GM18499 (cell line): ENCODE data around the gene AK5.

Experiments
- ATAC-seq: cut with Tn5 transposase; IDR thresholded peaks from one replicate; pipeline ENCODE4 v1.9.1; 2021; ENCODE audit warnings: moderate number of reproducible peaks; ENCODE audit not compliant: insufficient read depth, unreplicated experiment

Gene AK5

DNA sequence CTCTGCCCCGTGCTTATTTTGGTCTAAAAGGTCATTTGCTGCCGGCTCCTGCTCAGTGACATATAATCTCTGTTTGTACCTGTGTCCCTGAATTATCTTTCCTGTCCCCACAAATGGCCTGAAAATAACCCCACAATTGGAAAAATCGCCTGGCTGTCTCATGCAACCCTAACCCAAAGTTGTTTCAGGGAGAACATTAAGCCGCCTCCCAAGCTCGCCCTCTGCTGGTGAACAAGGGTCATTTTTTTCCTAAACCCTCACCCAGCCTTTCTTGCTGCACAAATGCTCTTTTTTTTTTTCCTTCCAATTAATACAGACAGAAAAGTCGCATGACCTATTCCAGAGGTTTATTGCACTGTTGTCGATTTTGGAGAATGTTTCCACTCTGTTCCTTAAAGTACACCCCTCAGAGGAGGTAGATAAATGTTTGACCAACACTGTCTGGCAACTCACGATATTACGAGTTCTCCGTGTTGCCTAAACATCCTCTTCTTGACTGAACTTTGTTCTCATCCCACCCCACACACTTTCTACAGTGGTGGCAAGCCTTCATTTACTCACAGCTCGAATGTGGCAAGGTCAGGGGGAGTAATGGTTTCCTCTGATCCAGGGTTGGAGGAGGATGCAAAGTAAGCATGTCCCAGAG, 252.0 kb downstream of the AK5 start:
- no peak for ATAC-seq

DNA sequence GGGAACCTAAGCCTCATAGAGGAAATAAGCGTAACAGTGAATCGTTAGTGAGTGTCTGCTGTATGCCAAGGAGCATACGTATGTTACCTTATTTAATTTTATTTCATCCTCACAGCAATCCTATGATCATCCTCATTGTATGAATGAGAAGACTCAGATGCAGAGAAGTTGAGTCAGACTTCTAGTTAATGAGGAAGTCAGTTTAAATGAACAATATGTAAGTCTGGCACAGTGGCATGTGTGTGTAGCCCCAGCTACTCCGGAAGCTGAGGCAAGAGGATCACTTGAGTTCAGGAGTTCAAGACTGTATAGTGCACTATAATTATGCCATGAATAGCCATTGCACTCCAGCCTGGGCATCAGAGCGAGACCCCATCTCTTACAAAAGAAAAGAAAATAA, 252.6 kb downstream of the AK5 start:
- no peak for ATAC-seq

DNA sequence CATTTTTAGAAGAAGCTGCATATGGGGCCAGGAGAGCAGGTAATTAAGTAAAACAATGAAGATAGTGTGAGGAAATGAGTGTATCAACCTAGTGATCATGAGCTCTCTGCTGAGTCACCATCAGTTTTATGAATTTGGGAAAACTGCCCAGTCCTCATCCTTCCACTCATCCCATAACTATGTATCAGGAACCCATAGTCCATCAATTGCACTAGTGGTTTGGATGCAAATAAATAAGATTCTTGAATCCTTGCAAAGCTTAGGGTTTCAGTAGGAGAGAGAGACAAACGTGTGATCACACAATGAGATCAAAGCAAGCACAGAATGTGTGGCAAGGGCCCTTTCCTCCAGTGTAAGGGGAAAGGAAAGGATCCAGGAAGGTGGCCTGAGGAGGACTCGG, 255.0 kb downstream of the AK5 start:
- no peak for ATAC-seq

DNA sequence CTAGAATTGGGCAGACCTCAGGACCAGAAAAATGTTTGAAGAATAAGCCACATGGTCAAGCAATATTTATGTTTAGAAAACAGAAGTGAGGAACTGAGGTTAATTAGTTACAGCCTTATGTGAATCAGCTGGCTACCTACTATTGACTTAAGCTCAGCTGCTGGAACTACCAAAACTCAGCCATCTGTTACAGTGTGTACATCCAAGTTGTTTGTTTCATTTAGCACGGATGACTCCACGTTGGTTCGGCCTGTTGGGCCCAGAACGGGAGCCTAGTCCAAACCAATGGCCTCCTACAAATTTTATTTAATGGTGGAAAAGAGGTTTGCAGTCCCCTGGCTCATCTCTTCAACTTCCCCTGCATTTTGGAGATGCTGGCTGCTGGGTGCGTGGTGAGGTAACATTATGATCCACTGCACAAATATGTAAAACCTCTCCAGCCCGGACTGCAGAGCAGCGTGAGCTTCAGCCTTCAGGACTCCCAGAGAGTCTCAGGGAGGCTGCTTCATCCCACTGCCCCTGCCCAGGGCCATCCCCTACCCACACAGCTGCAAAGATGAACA, 257.2 kb downstream of the AK5 start:
- ATAC-seq: peak; percentile 54

DNA sequence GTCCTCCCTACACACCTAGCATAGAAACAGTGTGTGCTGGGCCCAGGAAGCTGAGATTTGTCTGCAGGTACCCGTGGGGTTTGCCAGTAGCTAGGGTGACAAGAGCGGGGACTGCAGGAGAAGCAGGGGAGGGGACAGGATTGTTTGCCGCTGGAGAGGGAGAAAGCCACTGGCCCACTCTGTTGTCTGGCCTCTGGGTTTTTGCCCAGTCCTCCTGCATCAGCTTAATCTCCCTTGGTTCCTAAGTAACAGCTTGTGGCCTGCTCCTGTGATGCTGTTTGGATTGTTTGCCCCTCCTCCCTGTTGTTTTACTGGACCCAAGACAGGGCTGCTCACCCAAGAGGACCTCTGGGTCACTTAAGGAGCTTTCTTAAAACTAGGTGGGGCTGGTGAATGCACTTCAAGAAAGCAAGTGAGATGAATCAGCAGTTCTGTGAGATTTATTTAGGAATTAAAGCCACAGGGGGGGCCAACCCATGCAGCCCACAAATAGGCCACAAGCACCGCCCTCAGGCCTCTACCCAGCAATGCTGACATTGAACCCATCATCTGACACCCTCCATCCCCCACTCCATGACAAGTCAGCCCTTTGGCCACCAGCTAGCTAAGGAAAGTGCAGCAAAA, 257.8 kb downstream of the AK5 start:
- no peak for ATAC-seq

DNA sequence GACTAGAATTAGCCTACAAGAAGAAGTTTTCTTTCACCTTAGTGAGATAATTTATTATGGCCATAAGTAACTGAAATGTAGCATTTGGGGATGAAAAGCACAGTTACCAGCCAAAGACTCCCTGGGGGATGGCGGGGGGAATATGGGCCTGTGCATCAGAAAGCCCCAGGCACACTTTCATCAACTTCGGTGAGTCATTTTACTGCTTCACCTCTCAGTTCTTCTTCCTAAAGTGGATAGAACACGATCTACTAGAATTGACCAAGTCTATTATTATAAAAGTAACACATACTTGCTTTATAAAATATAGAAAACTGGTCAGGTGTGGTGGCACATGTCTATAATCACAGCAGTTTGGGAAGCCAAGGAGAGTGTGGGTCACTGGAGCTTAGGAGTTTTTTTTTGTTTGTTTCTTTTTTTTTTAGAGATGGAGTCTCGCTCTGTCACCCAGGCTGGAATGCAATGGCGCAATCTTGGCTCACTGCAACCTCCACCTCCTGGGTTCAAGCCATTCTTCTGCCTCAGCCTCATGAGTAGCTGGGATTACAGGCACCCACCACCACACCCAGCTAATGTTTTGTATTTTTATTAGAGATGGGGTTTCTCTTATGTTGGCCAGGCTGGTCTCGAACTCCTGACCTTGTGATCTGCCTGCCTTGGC, 258.8 kb downstream of the AK5 start:
- ATAC-seq: no peak

DNA sequence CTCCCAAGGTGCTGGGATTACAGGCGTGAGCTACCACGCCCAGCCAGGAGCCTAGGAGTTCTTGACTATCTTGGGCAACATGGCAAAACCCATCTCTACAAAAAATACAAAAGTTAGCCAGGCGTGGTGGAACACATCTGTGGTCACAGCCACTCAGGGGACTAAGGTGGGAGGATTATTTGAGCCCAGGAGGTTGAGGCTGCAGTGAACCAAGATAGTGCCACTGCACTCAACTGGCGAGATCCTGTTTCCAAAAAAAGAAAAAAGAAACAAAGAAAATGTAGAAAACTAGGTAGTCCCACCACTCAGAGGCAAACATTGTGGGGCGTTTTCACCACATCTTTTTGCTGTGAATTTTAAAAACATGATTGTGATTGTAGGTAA, 259.3 kb downstream of the AK5 start:
- peak; percentile 28 for ATAC-seq

DNA sequence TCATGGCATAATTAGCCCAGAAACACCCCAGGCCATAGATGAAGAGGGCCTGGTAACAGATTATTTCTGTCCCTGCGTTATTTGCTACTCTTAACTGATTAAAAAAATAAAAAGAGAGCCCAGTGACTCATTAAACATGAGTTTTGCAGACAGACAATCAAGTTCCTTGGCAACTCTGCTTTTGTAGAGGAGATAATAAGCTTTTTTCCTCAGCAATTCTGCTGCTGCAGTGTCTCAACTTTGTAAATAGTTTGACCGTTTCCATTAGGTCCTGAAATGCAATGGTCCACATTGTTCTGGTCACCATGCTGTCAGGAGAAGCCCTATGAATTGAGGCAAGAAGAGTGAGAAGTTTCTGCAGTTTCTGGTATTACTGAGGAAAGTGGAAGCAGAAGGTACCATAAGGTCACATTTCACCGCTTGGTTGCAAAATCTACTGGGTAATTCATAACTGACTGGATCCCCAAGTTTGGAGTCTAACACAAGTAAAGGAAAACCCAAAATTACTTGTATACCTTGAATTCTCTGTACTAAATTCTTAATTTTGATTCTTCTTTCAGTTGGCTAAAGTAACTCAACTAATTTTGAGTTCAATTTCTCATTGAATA, 261.1 kb downstream of the AK5 start:
- ATAC-seq: no peak

DNA sequence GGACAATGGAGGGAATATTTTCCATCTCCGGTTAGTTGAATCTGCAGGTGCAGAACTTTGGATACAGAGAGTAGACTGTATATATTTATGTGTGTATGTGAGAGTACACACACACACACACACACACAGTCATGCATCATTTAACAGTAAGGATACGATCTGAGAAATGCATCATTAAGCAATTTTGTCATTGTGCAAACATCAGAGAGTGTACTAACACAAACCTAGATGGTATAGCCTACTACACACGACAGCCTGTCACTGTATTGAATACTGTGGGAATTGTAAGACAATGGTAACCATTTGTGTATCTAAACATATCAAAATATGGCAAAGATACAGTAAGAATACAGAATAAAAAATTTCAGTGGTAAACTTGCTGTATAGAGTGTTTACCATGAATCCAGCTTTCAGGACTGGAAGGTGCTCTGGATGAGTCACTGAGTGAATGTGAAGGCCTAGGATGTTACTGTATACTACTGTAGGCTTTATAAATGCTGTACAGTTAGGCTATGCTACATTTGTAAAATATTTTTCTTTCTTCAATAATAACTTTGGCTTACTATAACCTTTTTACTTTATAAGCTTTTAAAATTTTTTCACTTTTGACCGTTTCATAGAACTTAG, 262.1 kb downstream of the AK5 start:
- no peak for ATAC-seq

DNA sequence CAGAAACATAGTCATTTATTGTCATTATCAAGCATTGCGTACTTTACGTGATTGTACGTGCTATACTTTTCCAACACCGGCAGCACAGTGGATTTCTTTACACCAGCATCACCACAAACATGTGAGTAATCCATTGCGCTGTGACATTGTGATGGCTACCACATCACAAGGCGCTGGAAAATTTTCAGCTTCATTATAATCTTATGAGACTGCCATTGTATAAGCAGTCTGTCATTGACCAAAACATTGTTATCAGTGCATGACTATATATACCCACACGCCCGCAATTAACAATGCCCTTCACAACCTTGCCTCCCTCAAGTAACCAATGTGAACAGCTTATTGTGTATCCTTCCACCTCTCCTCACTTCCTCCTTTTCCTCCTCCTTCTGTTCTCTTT, 263.0 kb downstream of the AK5 start:
- no peak for ATAC-seq

DNA sequence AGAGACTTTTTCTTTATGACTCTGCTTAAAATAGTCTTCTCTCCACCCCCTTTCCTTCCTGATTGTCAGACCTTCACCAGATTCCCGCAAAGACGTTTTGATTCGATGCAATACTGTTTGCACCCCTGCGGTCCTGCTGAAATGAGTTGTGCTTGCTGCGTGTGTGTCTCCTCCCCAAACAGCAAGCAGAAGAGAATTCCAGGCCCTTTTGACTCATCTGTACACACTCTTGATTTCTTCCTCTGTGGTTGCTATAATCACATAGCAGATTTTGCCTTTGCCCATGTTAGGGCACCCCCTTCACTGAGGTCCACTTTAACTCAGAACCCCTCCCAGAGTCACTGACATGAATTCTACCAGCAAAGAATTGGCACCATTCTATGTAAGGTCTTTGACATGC, 264.2 kb downstream of the AK5 start:
- no peak for ATAC-seq

DNA sequence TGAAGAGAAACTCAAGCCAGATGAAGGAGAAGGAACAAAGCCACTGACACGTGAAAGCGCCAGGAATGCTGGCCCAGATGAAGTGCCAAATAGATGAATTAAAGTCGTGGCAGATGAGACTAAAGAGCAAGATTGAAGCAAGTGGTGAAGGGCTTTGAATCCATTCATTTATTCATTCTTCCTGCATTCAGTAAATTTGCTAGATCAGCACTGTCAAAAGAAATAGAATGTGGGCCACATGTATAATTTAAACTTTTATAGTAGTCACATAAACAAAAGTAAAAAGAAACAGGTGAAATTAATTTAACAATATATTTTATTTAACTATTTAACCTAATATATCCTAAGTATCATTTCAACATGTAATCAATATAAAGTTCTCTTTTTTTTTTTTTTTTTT, 265.1 kb downstream of the AK5 start:
- ATAC-seq: no peak

DNA sequence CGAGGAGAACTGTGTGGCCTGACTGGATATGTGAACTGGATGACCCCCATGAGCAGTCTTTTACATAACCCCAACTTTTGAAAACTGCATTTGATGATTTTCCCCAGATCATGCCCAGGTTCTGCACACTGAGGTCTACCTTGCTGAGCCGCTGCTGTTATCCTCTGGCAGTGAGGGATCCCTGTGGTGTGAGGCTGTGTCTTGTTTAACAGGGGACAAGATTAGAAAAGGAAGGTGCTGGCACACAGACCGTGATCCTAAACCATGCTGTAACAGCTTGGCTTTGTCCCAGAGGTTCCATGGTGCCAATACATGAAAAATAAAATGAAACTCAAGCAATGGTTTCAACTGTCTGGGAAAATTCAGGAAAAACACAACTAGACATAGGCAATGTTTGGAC, 266.5 kb downstream of the AK5 start:
- ATAC-seq: no peak

DNA sequence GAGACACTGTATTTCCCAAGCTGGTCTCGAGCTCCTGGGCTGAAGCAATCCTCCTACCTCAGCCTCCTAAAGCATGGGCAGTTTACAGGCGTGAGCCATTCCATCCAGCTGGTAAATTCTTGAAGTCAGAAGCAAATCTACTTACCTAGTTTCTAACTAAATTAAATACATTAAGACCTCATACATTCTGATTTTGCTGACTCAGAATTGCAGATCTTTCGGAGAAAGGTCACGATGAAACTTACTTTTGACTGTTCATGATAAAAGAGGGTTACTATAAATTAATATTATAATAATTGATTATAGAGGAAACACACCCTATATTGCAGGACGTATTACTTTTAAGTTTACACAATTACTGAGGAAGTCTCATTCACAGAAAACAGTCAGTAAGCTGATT, 268.3 kb downstream of the AK5 start:
- no peak for ATAC-seq

DNA sequence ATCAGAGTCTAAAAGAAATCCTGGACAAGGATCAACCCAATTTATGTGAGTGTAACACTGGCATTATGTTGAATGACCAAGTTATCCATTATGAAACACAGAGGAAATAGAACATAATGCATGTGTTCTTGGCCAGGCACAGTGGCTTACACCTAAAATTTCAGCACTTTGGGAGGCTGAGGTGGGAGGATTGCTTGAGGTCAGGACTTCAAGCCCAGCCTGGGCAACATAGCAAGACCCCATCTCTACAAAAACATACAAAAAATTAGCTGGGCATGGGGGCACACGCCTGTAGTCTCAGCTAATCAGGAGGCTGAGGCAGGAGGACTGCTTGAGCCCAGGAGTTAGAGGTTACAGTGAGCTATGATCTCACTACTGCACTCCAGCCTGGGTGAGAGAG, 270.8 kb downstream of the AK5 start:
- no peak for ATAC-seq

DNA sequence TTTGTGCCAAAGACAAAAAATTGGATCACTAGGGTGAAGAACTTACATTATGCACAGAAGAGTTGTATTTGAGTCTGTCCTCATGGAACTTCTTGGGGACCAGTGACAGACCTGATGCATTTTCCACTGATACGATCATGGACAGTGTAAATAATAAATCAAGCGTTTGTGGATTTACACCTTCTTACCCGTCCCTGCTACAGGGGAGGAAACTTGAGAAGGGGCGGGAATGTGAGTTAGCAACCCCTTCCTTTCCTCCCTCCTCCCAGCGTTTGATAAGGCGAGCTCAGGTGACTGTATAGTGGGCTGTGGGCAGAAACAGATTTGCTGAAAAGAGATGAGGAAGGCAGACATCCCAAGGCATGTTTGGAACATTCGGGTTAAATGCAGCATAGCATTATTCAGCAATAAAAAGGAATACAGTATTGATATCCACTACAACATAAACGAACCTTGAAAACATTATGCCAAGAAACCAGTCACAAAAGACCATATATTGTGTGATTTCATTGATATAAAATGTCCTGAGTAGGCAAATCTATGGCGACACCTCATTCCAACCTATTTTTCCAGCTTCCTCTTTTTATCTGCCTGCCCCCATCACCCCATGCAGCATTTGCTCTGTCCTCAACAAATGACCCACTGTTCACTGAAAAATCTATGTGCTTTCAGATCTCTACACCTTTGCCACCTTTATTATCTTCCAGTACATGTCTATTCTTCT, 271.9 kb downstream of the AK5 start:
- no peak for ATAC-seq

DNA sequence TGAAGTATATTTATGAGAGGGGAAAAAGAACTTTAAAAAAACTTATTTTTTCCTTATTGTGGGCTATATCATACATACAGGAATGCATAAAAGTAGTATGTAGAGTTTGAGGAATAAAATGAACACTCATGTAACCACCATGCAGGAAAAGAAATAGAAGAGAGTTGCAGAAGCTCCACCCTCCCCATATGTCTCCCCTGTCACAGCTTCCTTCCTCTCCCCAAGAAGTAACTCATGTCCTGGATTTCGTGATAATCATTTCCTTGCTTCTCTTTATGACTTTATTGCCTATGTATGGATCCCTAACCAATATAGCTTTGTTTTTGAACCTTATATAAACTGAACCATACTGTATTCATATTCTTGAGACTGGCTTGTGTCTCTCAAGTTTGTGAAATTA, 274.2 kb downstream of the AK5 start:
- ATAC-seq: no peak

DNA sequence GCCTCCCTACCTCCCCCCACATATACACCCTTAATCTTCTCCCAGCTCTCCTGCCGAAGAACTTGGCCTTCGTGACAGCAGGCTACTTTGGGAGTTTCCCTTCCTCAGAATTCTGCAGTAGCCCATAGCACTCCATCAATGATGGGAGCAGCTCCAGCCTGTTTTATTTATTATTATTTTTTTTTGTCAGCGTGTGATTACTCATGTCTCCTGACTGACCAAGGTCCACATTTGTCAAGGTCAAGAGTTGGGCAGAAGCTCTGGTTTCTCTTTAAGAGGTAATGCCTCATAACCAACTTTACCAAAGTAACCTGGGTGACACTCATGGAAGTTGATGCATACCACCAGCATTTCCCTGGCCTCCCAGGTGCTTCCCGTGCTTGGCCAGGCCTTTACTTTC, 275.2 kb downstream of the AK5 start:
- ATAC-seq: no peak

DNA sequence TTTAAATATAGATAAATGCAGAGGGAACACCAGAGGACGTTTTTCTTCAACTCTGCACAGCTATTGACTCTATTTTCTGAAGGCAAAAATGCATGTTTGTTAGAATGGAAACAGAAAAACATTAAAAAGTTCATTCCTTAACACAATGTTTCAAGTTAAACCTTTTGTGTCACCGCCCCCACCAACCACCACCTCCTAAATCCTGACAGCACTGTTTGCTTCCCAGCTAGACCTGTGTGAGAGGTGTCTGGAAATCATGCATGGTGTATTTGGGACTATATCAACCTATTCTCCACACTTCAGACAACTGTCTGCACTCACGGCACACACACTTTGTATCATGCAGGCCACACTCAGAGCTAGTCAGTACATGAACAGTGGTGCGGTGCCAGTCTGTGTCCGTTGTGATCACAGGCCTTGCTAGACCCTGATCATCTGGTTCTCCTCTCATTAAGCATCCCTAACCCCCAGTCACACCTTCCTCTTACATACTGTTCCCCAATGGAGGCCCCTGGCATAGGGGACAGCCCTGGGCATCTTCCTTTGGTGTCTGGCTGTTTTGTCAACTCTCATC, 276.9 kb downstream of the AK5 start:
- ATAC-seq: no peak

DNA sequence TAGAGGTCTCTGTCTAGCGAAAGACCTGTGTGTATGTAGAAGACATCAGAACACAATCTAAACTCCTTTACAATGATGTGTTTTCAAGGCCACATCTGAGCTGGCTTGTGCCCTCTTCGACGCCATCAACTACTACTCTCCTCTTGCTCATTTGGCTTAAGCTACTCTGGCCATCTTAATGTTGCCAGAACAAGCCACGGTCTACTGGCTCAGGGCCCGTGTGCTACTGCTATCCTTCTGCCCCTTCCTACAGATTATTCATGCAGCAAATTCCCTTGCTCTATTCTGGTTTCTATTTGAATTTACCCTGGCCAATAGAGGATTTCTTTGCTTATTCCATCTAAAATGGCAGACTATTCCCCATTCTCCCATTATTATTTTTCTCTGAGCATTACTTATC, 278.9 kb downstream of the AK5 start:
- no peak for ATAC-seq
